Aorta (tissue), 5 donors: ENCODE measurements around the gene POPDC3. TPM values are rescaled to one million over a fixed set of nuclear protein-coding genes. Genes with fewer than 3 reads are reported as not detected.

Source experiments
- ATAC-seq: fragments of 200-7000 bp; cut with Tn5 transposase; one replicate; pipeline ENCODE4 v1.9.1; 2022; ENCODE audit warnings: moderate library complexity; ENCODE audit not compliant: low FRiP score
- DNase-seq, 2 donors: peaks; one replicate each; pipeline ENCODE4 v3.0.0-alpha.2; 2020
- H3K27ac ChIP-seq, 2 donors: one replicate each; pipeline ENCODE4 v1.5.1; 2013; ENCODE audit warnings: low read length in 2 of 2, mild to moderate bottlenecking in 2 of 2, moderate library complexity in 2 of 2, control low read depth in 1 of 2, inconsistent platforms in 1 of 2, low read depth in 1 of 2
- H3K27me3 ChIP-seq, 2 donors: one replicate each; pipeline ENCODE4 v1.6.1; 2013; ENCODE audit warnings: control low read depth in 1 of 2, low read length in 1 of 2, mild to moderate bottlenecking in 1 of 2, moderate library complexity in 1 of 2; ENCODE audit not compliant: insufficient read depth in 2 of 2, control insufficient read depth in 1 of 2
- H3K36me3 ChIP-seq, 2 donors: one replicate each; pipeline ENCODE4 v1.6.1; 2013; ENCODE audit warnings: control low read depth in 1 of 2, low read length in 1 of 2, mild to moderate bottlenecking in 1 of 2; ENCODE audit not compliant: insufficient read depth in 2 of 2, control insufficient read depth in 1 of 2
- H3K4me1 ChIP-seq, 2 donors: one replicate each; pipeline ENCODE4 v1.6.1; 2013; ENCODE audit warnings: low read length in 2 of 2, control low read depth in 1 of 2, mild to moderate bottlenecking in 1 of 2, moderate library complexity in 1 of 2; ENCODE audit not compliant: insufficient read depth in 2 of 2, control insufficient read depth in 1 of 2
- H3K4me3 ChIP-seq, 2 donors: one replicate each; pipeline ENCODE4 v1.5.1; 2013; ENCODE audit warnings: low read length in 2 of 2, control low read depth in 1 of 2, mild to moderate bottlenecking in 1 of 2
- H3K9me3 ChIP-seq: one replicate; pipeline ENCODE4 v1.6.1; 2013; ENCODE audit warnings: mild to moderate bottlenecking, low read length; ENCODE audit not compliant: control insufficient read depth
- WGBS, 2 donors: extraction: QIAGEN DNeasy Blood & Tissue Kit; methylation state at CpG; one replicate each; pipeline ENCODE4 v1.1.7; 2013; 5-methylcytosine and 5-hydroxymethylcytosine counted together
- intact Hi-C, 2 donors: fragments of 100-400 bp; cut with DNase I; formaldehyde crosslinking; loops; one replicate each; pipeline versions ENCODE4 v1.14.2 to v1.15.0; 2022
- polyA plus RNA-seq, 2 donors: library from polyadenylated mRNA; stranded (reverse); fragments of 200-250 nt; gene quantifications; one replicate each; pipeline ENCODE4 v1.2.3, GENCODE V29; 2013
- total RNA-seq, 2 donors: library from RNA; stranded (reverse); fragmentation: NEBNext Ultra II Directional; extraction: Animal tissue kit (Norgen Biotek cat#: 25700); gene quantifications; one replicate each; pipeline ENCODE4 v1.2.1, GENCODE V29; 2021
- donor health status: healthy with polysubstance abuse.
- donor health status: Bipolar disorder and iron deficiency.
- donor health status: DM: no; HTN: no; CAD: no.
- donor health status: DM: no; HTN: no; CAD: no.
- donor health status: DM: yes; HTN: yes; CAD: no.

Gene POPDC3
- total and polyA plus RNA-seq, 4 donors, result 0.38 TPM; not detected in 3

DNA sequence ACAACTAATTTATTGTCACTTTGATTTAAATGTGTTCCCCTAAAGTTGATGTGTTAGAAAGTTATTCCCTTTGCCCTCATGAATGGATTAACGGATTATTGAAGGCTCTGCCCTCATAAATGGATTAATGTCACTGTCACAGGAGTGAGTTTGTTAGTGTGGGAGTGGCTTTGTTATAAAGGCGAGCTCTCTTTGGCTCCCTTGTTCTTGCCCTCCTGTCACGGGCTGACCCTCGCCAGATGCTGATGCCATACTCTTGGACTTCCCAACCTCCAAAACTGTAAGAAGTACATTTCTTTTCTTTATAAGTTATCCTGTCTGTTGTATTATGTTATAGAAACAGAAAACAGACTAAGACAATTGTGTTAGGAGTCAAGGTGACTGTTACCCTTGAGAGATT, 22.7 kb upstream of the POPDC3 start:
- Histone ChIP-seq H3K4me1 (no peaks in the 10 kb centered on the region), H3K9me3 (no peaks in the 10 kb centered on the region), H3K4me3 (no peak overlapping the region), H3K36me3 (no peaks in the 10 kb centered on the region), H3K27ac (no peak overlapping the region), H3K27me3 (no peaks in the 10 kb centered on the region)
- ATAC-seq (no peak), DNase-seq (no peak)
- WGBS, 2 donors, result 92 to 98% methylated on average over 4 of the region's 4 CpGs
- intact Hi-C loops, result no loop called here

DNA sequence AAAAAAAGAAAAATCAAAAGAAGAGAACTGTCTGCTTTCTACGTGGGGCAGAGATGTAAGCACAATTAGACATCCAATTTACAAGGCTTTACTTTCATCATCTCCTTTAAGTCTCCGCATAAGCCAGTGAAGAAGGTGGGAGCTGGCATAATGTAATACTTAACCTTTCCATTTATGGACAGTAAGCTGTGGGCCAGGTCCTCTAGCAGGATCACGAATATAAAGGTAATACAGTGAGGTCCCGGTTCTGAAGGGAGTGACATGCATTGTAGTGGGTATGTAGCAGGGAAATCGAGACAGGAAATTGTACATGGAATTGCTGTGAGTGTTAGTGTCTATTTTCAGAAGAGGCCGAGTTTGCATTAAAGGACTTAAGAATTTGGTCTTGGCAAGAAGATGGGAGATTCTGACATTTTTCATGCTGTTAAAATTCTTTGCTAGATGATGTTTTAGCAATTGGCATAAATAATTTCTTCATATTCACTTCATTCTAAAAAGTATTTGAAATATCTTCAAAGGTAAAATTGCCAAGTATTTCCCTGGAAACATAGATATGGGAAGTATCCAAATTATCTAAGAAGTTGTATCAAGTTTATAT, 20.4 kb upstream of the POPDC3 start:
- intact Hi-C loops, result no loop called here
- WGBS, 2 donors, result 21 to 34% methylated on average over 6 of the region's 6 CpGs
- Histone ChIP-seq H3K36me3 (no peaks in the 10 kb centered on the region), H3K9me3 (no peaks in the 10 kb centered on the region), H3K27me3 (no peaks in the 10 kb centered on the region), H3K4me1 (no peaks in the 10 kb centered on the region), H3K27ac (no peak overlapping the region), H3K4me3 (no peak overlapping the region)
- DNase-seq (no peak), ATAC-seq (no peak)

DNA sequence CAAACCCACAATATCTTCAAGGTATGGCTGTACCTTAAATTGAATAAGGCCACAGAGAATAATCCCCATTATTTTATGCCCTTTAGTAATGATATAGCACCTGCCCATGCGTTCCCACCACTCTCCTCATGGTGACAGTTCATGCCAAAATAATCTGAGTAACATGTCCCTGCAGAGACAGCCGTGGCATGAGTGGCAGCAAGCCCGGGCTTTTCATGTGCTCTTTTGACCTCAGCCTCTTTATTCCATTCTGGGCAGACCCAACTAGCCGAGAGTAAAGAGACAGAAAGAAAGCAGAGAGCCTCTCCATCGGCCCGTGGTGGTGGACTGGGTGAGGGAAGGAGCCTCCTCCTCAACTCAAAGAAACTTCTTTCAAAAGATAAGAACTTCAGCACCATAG, 19.9 kb upstream of the POPDC3 start:
- DNase-seq (no peak), ATAC-seq (no peak)
- Histone ChIP-seq H3K9me3 (no peaks in the 10 kb centered on the region), H3K4me1 (no peaks in the 10 kb centered on the region), H3K27ac (no peak overlapping the region), H3K4me3 (no peak overlapping the region), H3K36me3 (no peaks in the 10 kb centered on the region), H3K27me3 (no peaks in the 10 kb centered on the region)
- 18 to 20% methylated on average over 6 of the region's 6 CpGs for WGBS, 2 donors
- intact Hi-C loops, result no loop called here

DNA sequence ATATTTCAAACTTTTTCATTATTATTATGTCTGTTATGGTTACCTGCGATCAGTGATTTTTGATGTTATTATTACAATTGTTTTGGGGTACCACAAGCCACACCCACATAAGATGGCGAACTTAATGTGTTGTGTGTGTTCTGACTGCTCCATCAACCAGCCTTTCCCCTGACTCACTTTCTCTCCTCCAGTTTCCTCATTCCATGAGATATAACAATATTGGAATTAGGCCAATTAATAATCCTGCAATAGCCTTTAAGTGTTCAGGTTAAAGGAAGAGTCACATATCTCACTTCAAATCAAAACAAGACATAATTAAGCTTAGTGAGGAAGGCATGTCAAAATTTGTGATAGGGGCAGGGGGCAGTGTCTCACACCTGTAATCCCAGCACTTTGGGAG, 16.3 kb upstream of the POPDC3 start:
- H3K4me3 ChIP-seq, result no peak overlapping the region
- DNase-seq (no peak), ATAC-seq (no peak)
- no peaks in the 10 kb centered on the region for H3K27me3 ChIP-seq
- no peaks in the 10 kb centered on the region for H3K9me3 ChIP-seq
- intact Hi-C loops, result no loop called here
- 92 to 95% methylated on average over 2 of the region's 2 CpGs for WGBS, 2 donors
- no peaks in the 10 kb centered on the region for H3K36me3 ChIP-seq
- no peak overlapping the region for H3K27ac ChIP-seq
- no peaks in the 10 kb centered on the region for H3K4me1 ChIP-seq

DNA sequence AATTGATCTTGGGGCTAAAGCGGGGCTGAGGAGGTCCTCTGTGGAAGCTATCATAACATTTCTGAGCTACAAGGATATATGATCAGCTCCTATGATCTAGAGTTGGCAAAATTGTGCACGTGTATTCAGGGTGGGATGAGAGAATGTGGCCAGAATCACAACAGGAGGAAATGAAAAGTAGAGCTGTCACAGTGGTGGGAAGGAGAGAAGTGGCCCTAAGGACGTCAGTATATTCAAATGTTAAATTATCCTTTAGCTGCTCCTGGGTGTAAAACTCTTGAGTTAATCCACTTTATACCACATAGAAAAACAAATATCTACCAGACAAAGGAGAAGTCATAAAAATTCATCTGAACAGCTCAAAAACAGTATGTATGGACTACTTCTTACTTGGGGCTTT, 14.8 kb upstream of the POPDC3 start:
- H3K4me3 ChIP-seq, result no peak overlapping the region
- H3K36me3 ChIP-seq, result no peaks in the 10 kb centered on the region
- 80 to 82% methylated on average over 3 of the region's 3 CpGs for WGBS, 2 donors
- intact Hi-C loops, result no loop called here
- no peaks in the 10 kb centered on the region for H3K9me3 ChIP-seq
- no peaks in the 10 kb centered on the region for H3K4me1 ChIP-seq
- ATAC-seq (no peak), DNase-seq (no peak)
- H3K27me3 ChIP-seq, result no peaks in the 10 kb centered on the region
- H3K27ac ChIP-seq, result no peak overlapping the region

DNA sequence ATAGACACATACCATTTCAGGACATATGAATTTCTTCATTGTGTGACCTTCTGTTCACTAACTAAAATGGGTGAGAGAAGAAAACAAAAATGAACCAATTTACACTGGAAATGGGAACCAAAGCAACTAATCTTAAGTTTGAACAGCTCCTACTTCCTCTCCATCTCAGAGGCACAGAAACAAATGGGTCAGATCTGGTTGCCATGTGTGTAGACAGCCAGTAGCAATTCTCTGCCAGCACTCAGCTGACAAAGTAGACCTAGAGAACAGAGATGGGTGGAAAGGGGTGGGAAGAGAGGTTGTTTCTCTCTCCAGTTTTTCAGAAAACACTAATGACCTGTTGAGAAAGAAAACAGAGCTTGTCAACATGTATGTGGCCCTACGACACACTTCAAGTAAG, 14.3 kb upstream of the POPDC3 start:
- no peaks in the 10 kb centered on the region for H3K9me3 ChIP-seq
- intact Hi-C loops, result no loop called here
- no peaks in the 10 kb centered on the region for H3K27me3 ChIP-seq
- H3K36me3 ChIP-seq, result no peaks in the 10 kb centered on the region
- H3K27ac ChIP-seq, result no peak overlapping the region
- DNase-seq, result no peak
- ATAC-seq, result no peak
- no peaks in the 10 kb centered on the region for H3K4me1 ChIP-seq
- H3K4me3 ChIP-seq, result no peak overlapping the region
- WGBS, 2 donors, result 91 to 97% methylated on average over 1 of the region's 1 CpG

DNA sequence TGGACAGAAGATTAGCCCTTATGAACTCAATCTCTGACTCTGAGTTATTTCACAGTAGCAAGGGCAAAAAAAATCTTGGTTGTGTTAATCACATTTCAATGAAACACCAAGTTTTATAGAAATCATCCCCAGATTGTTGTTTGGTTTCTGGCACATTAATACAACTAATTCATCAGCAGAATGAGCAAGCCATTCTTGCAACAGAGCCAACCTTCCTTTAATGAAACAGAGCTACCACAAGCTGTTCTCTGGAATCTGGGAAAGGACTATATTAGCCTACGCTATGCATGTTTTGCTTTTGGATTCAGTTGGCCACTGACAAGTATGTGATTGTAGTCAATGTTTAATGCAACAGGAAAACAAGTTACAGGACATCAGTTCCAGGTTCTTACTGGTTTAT, 13.8 kb upstream of the POPDC3 start:
- 74 to 76% methylated on average over 1 of the region's 1 CpG for WGBS, 2 donors
- DNase-seq, result no peak
- no peak for ATAC-seq

DNA sequence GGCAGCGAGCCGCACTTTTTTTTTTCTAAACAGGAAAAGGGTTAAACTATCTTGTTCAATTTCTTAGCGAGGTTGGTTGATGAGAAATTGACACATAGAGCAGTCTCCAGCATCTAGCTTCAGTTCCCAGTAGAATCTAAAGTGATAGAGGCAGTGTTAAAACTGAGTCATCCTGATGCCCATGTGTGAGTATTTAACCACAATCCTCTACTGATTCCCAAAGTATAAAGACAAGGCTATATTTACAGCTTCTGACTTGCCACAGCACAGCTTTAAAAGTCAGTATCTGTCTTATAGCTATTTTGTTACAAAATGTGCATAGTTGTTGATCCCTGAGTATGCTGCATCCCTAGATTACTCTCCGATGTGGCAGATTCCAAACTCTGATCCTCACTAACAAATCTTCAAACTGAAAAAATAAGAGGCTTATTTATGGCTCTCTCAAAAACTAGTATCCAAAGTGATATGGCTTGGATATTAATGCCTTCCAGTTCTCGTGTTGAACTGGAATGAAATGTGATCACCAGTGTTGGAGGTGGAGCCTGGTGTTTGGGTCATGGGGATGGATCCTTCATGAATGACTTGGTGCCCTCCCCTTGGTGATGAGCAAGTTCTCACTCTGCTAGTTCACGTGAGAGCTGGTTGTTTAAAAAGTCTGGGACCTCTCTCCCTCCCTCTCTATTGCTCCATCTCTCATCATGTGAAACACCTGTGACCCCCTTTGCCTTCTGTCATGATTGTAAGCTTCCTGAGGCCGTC, 13.1 kb upstream of the POPDC3 start:
- Histone ChIP-seq H3K4me3 (no peak overlapping the region), H3K27me3 (no peaks in the 10 kb centered on the region), H3K27ac (no peak overlapping the region), H3K9me3 (peaks cover 2% of the 10 kb centered on the region), H3K36me3 (no peaks in the 10 kb centered on the region), H3K4me1 (no peaks in the 10 kb centered on the region)
- WGBS, 2 donors, result 81 to 83% methylated on average over 7 of the region's 7 CpGs
- no peak for DNase-seq
- no peak for ATAC-seq
- intact Hi-C loops, result no loop called here

More for the DNA sequence above, 13.8 kb upstream of the POPDC3 start:
- peaks cover 2% of the 10 kb centered on the region for H3K9me3 ChIP-seq
- no peak overlapping the region for H3K4me3 ChIP-seq
- H3K27ac ChIP-seq, result no peak overlapping the region
- H3K36me3 ChIP-seq, result no peaks in the 10 kb centered on the region
- H3K27me3 ChIP-seq, result no peaks in the 10 kb centered on the region
- intact Hi-C loops, result no loop called here
- no peaks in the 10 kb centered on the region for H3K4me1 ChIP-seq

DNA sequence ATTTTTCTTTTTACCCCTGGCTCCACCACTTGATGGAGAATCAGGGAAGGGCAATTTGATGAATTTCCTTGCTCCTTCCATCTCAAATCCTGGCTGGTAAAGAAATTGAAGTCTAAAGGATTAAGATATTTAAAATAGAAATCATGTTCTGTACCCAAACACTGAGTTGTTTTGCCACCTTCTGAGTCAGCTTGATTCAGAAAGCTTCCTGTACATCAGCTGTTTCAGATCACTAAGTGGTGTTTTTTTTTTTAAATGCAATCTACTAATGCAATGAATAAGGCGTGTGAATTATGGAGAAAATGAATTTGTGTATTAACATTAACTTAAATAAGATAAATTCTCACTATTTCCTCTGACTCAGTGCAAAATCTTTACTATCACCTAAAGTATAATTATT, 11.5 kb upstream of the POPDC3 start:
- H3K36me3 ChIP-seq, result no peaks in the 10 kb centered on the region
- no peak overlapping the region for H3K4me3 ChIP-seq
- no peak overlapping the region for H3K27ac ChIP-seq
- 93 to 94% methylated on average over 1 of the region's 1 CpG for WGBS, 2 donors
- intact Hi-C loops, result no loop called here
- no peaks in the 10 kb centered on the region for H3K4me1 ChIP-seq
- peaks cover 2% of the 10 kb centered on the region for H3K9me3 ChIP-seq
- ATAC-seq (no peak), DNase-seq (no peak)
- no peaks in the 10 kb centered on the region for H3K27me3 ChIP-seq
